H1 (cell line): Measurements from ENCODE around the gene HRH2. TPM values are rescaled to one million over a fixed set of nuclear protein-coding genes. Genes with fewer than 3 reads are reported as not detected.

Experiments used
- ASH2L ChIP-seq: fragments of 200-600, 300-600 bp; sonication (generic); IDR thresholded peaks from one replicate; pipeline ENCODE4 v1.7.1; 2017; ENCODE audit warnings: low read length
- CHD1 ChIP-seq: IDR thresholded peaks from 2 replicates; pipeline ENCODE4 v1.6.1; 2012; ENCODE audit warnings: low read depth, low read length, improper control_type of control experiment
- CREB1 ChIP-seq: IDR thresholded peaks from 2 replicates; pipeline ENCODE4 v1.6.1; 2012; ENCODE audit warnings: inconsistent platforms
- RAD21 ChIP-seq, 2 experiments: IDR thresholded peaks in 1 of 2; conservative IDR thresholded peaks in 1 of 2; 2 replicates each; pipeline ENCODE4 v1.6.1; 2011; ENCODE audit warnings: low read depth in 2 of 2, low read length in 2 of 2, improper control_type of control experiment in 1 of 2, inconsistent platforms in 1 of 2, mild to moderate bottlenecking in 1 of 2, moderate library complexity in 1 of 2
- SIRT6 ChIP-seq: IDR thresholded peaks from one replicate; pipeline ENCODE4 v1.7.1; 2012; ENCODE audit warnings: low read length, inconsistent platforms
- polyA plus RNA-seq, 7 experiments: library from polyadenylated mRNA; depleted of rRNA in 3 of 7; stranded (reverse) in 5 of 7; unstranded in 2 of 7; fragments of >200 nt in 5 of 7; fragments of 200-250 nt in 2 of 7; gene quantifications; 1 replicate in 5 of 7; 2 replicates in 1 of 7; 4 replicates in 1 of 7; pipeline versions ENCODE4 v1.2.1 to v1.2.3, GENCODE V29; 2011 to 2013; ENCODE audit warnings: missing spikeins in 2 of 7, mixed read lengths in 2 of 7
- total RNA-seq: library from RNA; stranded (reverse); fragmentation: NEBNext Ultra II Directional; extraction: Animal tissue kit (Norgen Biotek cat#: 25700); gene quantifications from 2 replicates; pipeline ENCODE4 v1.2.1, GENCODE V29; 2021
- TF ChIP-seq, protein P1 (sequence below): IDR thresholded peaks from 2 replicates; pipeline ENCODE4 v1.6.1; 2011; ENCODE audit warnings: low read length, improper control_type of control experiment

Gene HRH2
- total and polyA plus RNA-seq, 2 of the 8 experiments (the other 6 are each of a cell fraction or from before 2014, with no cell fraction given), result 7.8 to 8.1 TPM

- TF ChIP-seq, protein P1, sequence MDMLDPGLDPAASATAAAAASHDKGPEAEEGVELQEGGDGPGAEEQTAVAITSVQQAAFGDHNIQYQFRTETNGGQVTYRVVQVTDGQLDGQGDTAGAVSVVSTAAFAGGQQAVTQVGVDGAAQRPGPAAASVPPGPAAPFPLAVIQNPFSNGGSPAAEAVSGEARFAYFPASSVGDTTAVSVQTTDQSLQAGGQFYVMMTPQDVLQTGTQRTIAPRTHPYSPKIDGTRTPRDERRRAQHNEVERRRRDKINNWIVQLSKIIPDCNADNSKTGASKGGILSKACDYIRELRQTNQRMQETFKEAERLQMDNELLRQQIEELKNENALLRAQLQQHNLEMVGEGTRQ, result no peak
- TF ChIP-seq RAD21 (IDR thresholded peaks at IDR 0.05 in 1 of 2, conservative IDR thresholded peaks at IDR 0.05 in 1 of 2; ENCODE audit: low read depth in 2 of 2, low read length in 2 of 2) (no peak), ASH2L (peak; percentile 27), CREB1 (no peak), CHD1 (no peak), SIRT6 (no peak)
Observed at GRCh38 chr5:175638305-175638704, 19.6 kb upstream of the HRH2 start (continued).
